GM19324 (cell line): ENCODE measurements around the gene RAET1G.
"Not testable (repeated sequence)": the region's sequence is repeated elsewhere in the genome, so short reads cannot be mapped to it uniquely, and the experiment has no call there.

ENCODE experiments used
- ATAC-seq: cut with Tn5 transposase; IDR thresholded peaks from one replicate; pipeline ENCODE4 v1.9.1; 2021; ENCODE audit warnings: mild to moderate bottlenecking, moderate library complexity; ENCODE audit not compliant: unreplicated experiment, low FRiP score

Gene RAET1G

GRCh38 chr6:149917679-149918078, 5.2 kb downstream of the RAET1G start:
- ATAC-seq = no peak

- no peak for ATAC-seq
Observed at GRCh38 chr6:149915970-149916865, 6.7 kb downstream of the RAET1G start.

GRCh38 chr6:149913540-149914240, 9.2 kb downstream of the RAET1G start:
- ATAC-seq = no peak

GRCh38 chr6:149913085-149913484, 9.8 kb downstream of the RAET1G start:
- ATAC-seq = no peak

GRCh38 chr6:149912680-149913079, 10.2 kb downstream of the RAET1G start:
- ATAC-seq = not testable (repeated sequence)

GRCh38 chr6:149910721-149911151, 12.2 kb downstream of the RAET1G start:
- ATAC-seq = no peak

- no peak for ATAC-seq
Observed at GRCh38 chr6:149909701-149910470, 13.0 kb downstream of the RAET1G start.

- not testable (repeated sequence) for ATAC-seq
Observed at GRCh38 chr6:149908480-149908879, 14.4 kb downstream of the RAET1G start.

GRCh38 chr6:149907317-149907716, 15.6 kb downstream of the RAET1G start:
- ATAC-seq = no peak

GRCh38 chr6:149906405-149906804, 16.5 kb downstream of the RAET1G start:
- ATAC-seq = no peak

GRCh38 chr6:149905911-149906371, 17.0 kb downstream of the RAET1G start:
- ATAC-seq = no peak

- ATAC-seq = no peak
Observed at GRCh38 chr6:149905371-149905910, 17.5 kb downstream of the RAET1G start.

GRCh38 chr6:149904661-149905370, 18.1 kb downstream of the RAET1G start:
- no peak for ATAC-seq

- no peak for ATAC-seq
Observed at GRCh38 chr6:149903938-149904611, 18.8 kb downstream of the RAET1G start.

- no peak for ATAC-seq
Observed at GRCh38 chr6:149901444-149902140, 21.3 kb downstream of the RAET1G start.

- no peak for ATAC-seq
Observed at GRCh38 chr6:149900620-149901443, 22.1 kb downstream of the RAET1G start.

GRCh38 chr6:149899926-149900619, 22.8 kb downstream of the RAET1G start:
- ATAC-seq = no peak
